ENCODE data around the gene IL17RD.

GRCh38 chr3:57169108-57169507, 4.0 kb upstream of the IL17RD start:
- TF ChIP-seq EZH2 (IDR thresholded peaks at IDR 0.05; ENCODE audit: insufficient read depth, poor library complexity, severe bottlenecking), result no peak
- no peak for TF ChIP-seq EZH2phosphoT487 (IDR thresholded peaks at IDR 0.05; ENCODE audit: insufficient read depth, low read depth)

Data from GM23248 (cell line).